Myometrial cell (primary cell): ENCODE measurements around the gene DPEP3. TPM values are rescaled to one million over a fixed set of nuclear protein-coding genes. Genes with fewer than 3 reads are reported as not detected.

Experiments used
- total RNA-seq: library from RNA; depleted of rRNA; stranded (reverse); fragments of >200 nt; gene quantifications from 2 replicates; pipeline ENCODE4 v1.2.3, GENCODE V29; 2015

DPEP3 gene, protein sequence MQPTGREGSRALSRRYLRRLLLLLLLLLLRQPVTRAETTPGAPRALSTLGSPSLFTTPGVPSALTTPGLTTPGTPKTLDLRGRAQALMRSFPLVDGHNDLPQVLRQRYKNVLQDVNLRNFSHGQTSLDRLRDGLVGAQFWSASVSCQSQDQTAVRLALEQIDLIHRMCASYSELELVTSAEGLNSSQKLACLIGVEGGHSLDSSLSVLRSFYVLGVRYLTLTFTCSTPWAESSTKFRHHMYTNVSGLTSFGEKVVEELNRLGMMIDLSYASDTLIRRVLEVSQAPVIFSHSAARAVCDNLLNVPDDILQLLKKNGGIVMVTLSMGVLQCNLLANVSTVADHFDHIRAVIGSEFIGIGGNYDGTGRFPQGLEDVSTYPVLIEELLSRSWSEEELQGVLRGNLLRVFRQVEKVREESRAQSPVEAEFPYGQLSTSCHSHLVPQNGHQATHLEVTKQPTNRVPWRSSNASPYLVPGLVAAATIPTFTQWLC
- not detected in 2 replicates for total RNA-seq

DNA sequence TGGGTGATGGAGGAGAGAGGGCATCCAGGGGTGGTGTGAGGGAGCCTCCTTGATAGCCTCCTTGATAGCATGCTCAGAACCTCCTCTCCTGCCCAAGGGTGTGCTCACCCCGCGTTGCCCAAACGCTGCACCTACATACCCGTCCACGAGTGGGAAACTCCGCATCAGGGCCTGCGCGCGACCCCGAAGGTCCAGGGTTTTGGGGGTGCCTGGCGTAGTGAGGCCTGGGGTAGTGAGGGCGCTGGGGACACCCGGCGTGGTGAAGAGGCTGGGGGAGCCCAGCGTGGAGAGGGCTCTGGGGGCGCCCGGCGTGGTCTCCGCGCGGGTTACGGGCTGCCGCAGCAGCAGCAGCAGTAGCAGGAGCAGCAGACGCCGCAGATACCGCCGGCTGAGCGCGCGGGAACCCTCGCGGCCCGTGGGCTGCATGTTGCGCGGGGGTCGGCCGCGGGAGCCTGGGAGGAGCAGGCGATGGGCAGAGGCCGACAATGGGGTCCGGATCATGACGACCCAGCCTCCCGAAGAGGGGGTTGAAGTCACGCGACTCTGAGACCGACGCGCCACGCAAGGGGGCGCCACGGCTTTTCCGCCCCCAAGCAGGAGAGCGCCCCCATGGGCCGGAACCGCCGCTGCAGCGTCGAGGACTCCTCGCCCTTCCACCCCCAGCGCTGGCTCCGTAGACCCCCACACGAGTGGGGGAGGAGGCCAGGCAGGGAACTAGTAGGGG is at the start of gene DPEP3:
Gene DPEP3, minus strand, starts transcription at position 545 of the 724 bp plus-strand sequence. Its CDS starts 119 bp downstream, at position 426.

GRCh38 chr16:68022728-68023537 is 42.6 kb upstream of the DPEP3 start, which contains the start of the genes DDX28 and DUS2:
TSS of gene DDX28 (minus strand) at chr16:68023232. CDS start at chr16:68023202, 30 bp downstream.
TSS of gene DUS2 (plus strand) at chr16:68023284. CDS start at chr16:68038024, 14,740 bp downstream.

GRCh38 chr16:68015681-68016080 is 35.4 kb upstream of the DPEP3 start, which contains the start of gene DPEP2NB:
TSS of gene DPEP2NB (minus strand) at chr16:68015911. CDS start at chr16:68015770, 141 bp downstream.

DNA sequence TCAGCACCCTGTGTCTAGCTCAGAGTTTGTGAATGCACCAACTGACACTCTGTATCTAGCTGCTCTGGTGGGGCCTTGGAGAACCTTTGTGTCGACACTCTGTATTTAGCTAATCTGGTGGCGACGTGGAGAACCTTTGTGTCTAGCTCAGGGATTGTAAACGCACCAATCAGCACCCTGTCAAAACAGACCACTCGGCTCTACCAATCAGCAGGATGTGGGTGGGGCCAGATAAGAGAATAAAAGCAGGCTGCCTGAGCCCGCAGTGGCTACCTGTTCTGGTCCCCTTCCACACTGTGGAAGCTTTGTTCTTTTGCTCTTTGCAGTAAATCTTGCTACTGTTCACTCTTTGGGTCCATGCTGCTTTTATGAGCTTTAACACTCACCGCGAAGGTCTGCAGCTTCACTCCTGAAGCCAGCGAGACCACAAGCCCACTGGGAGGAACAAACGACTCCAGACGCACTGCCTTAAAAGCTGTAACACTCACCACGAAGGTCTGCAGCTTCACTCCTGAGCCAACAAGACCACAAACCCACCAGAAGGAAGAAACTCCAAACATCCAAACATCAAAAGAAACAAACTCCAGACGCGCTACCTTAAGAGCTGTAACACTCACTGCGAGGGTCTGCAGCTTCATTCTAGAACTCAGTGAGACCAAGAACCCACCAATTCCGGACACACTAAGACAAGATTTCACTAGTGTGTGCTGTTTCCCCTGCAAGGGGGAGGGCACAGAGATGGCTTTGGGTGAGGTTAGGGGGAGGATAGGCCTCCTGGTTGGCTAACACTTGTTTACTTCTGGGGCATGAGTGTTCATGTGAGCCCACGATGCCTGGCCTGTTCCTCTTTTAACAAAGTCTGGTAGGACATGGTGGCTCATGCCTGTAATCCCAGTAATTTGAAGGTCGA is 18.7 kb upstream of the DPEP3 start, which contains the start of gene DPEP2:
Gene DPEP2, minus strand, starts transcription at position 706 of the 910 bp plus-strand sequence. CDS start 6,272 bp downstream, outside the sequence.

DNA sequence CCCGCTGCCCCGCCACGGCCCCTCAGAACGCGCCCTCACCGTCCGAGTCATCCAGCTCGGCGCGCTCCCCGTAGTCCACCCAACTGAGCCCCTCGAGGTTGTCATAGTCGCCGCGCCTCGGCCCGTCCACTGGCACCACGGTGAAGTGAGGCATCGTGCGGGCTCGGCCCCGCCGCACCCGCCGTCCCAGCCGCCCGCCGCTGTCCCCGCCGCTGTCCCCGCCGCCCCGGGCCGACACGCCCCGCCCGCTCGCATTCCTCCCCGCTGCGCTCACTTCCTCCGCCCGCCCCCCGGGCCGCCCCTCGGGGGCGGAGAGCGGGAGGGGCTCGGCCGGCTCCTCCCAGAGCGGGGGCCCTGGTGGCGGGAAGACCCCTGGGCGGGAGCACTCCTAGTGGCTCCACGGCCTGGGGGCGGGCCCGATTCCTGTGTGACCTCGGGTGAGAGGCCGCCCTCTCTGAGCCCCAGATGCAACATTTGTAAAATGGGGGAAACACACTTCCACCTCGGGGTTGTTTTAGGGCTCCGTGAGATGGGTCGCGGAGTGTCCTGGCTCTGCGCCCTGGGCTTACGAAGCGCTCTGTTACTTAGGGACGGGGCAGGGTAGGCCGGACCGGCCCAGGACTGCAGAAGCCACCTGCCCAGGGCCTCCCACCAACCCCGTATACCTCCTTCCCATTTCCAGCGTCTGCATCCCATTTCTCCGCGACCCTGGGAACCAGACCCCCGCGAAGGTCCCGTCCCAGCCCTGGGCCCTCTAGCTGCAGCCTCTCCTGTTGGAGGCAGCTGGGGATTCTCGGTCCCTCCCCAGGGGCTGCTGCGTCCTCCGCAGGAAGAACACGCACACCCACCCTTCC is 11.7 kb downstream of the DPEP3 start, which contains the start of gene SLC12A4:
Gene SLC12A4, minus strand, starts transcription at position 238 of the 854 bp plus-strand sequence. Its CDS starts 84 bp downstream, at position 154.

GRCh38 chr16:67943619-67944504 is 36.4 kb downstream of the DPEP3 start, which contains the start of gene LCAT:
TSS of gene LCAT (minus strand) at chr16:67944120. CDS start at chr16:67944101, 19 bp downstream.

GRCh38 chr16:67936124-67936879 is 44.0 kb downstream of the DPEP3 start, which contains the start of gene PSMB10:
TSS of gene PSMB10 (minus strand) at chr16:67936850. CDS start at chr16:67936749, 101 bp downstream.

DNA sequence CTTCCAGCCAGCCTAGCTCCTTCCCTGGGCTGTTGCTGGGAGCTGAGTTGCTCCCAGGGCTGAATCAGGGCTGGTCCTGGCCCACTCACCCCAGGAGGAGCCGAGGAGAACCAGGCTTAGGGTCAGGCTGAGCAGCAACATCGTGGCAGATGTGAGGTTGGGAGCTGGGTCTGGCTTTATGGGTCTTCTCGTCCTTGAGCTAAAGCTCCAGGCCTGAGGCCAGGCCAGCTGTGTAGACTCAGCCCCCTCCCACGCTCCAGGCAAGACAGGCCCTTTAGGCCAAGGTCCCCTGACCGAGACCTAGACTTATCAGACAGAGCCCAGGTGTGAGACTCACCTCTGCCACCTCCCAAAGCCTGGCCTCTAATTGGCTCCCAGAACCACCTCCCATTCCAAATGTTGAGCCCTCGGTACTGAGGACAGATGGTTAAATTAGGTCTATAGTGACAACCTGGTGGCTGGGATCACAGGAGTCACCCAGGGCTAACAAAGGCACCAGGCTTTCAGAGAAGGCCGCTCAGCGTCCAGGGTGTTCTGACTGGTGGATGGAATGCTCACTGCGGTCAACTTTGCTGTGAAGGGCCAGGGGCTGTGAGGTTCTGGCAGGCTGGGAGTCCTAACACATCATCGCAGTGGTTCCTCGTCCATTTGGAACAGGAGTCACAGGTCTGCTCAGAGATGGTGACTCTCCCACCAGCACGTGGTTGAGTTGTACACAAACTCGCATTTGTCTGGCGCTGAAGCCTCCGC is 48.4 kb downstream of the DPEP3 start, which contains the start of gene CTRL:
Gene CTRL, minus strand, starts transcription at position 151 of the 750 bp plus-strand sequence. Its CDS starts 10 bp downstream, at position 141.

Other genes starting within 250 kb of the DPEP3 start
- 3.2 and 3.5 TPM in 2 replicates for gene RANBP10, start 173.9 kb downstream of the DPEP3 start, total RNA-seq
- under 0.01 and 1.4 TPM in 2 replicates for gene TSNAXIP1, start 173.6 kb downstream of the DPEP3 start, total RNA-seq
- 23.6 and 26.9 TPM in 2 replicates for gene THAP11, start 138.2 kb downstream of the DPEP3 start, total RNA-seq
- gene NUTF2, start 133.6 kb downstream of the DPEP3 start, total RNA-seq: 103 and 274 TPM in 2 replicates
- 30.0 and 33.7 TPM in 2 replicates for gene CENPT, start 132.8 kb downstream of the DPEP3 start, total RNA-seq
- gene EDC4, start 107.4 kb downstream of the DPEP3 start, total RNA-seq: 56.0 and 59.7 TPM in 2 replicates
- 0.89 TPM in 1 of 2 replicates, not detected in the other for gene NRN1L, start 95.6 kb downstream of the DPEP3 start, total RNA-seq
- 5.8 and 8.3 TPM in 2 replicates for gene PSKH1, start 87.2 kb downstream of the DPEP3 start, total RNA-seq
- 0.53 and 0.58 TPM in 2 replicates for gene CTRL, start 48.6 kb downstream of the DPEP3 start, total RNA-seq
- gene PSMB10, start 43.6 kb downstream of the DPEP3 start, total RNA-seq: 63.4 and 68.9 TPM in 2 replicates
- gene LCAT, start 36.4 kb downstream of the DPEP3 start, total RNA-seq: 5.5 and 6.0 TPM in 2 replicates
- gene SLC12A4, start 11.9 kb downstream of the DPEP3 start, total RNA-seq: 63.6 and 116 TPM in 2 replicates
- not detected in 2 replicates for gene DPEP2, start 19.0 kb upstream of the DPEP3 start, total RNA-seq
- gene DPEP2NB, start 35.4 kb upstream of the DPEP3 start, total RNA-seq: not detected in 2 replicates
- 3.5 and 5.2 TPM in 2 replicates for gene DDX28, start 42.7 kb upstream of the DPEP3 start, total RNA-seq
- gene DUS2, start 42.8 kb upstream of the DPEP3 start, total RNA-seq: 23.1 and 26.8 TPM in 2 replicates
- gene NFATC3, start 104.9 kb upstream of the DPEP3 start, total RNA-seq: 9.7 and 9.8 TPM in 2 replicates